ENCODE results near the gene NPNT.

Gene NPNT

DNA sequence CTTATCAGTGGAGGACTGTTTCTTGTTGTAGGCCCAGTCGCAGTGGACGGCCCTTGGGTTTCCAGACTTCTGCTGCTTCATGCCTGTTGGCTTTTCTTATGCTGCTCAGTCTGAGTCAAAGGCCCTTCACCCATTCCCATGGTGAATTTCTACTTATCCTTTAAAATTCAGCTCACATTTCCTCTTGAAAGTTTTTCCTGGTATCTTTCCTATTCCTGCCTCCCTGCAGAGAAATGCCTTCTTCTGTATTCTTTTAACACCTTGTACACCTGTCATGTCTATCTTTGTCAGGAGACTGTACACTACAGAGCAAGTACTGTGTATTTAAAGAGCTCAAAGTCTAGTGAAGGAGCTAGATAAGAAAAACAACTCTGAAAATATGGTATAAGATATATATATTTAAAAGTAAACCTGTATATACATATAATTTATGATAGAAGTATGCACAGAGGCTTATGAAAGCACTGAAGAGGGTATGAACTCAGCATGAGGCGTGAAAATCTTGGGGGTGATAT, 22.0 kb downstream of the NPNT start:
- DNase-seq (ENCODE audit: low read depth) = no peak

DNA sequence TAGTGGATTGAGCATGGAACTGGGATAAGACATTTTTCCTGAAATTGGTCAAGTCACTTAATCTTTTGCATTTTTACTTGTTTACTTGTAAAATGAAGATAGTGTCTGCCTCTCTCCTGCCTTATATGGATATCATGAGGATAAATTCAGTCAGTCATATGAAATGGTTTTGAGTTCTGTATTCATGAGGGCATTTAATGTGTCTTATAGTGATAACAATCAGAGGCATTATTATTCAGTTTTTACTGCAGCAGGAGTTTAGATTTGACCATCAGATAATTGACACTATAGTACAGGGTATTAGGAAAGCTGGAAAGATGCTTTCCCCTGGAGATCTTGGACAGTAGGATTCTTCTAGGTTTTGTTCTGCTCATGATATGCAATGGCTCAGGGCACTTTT, 26.0 kb downstream of the NPNT start:
- no peak for DNase-seq (ENCODE audit: low read depth)

- no peak for DNase-seq (ENCODE audit: low read depth)
Observed at GRCh38 chr4:105923497-105924238, 28.4 kb downstream of the NPNT start.

- DNase-seq (ENCODE audit: low read depth) = no peak
Observed at GRCh38 chr4:105924341-105924740, 29.1 kb downstream of the NPNT start.

- DNase-seq (ENCODE audit: low read depth) = no peak
Observed at GRCh38 chr4:105930698-105931097, 35.4 kb downstream of the NPNT start.

DNA sequence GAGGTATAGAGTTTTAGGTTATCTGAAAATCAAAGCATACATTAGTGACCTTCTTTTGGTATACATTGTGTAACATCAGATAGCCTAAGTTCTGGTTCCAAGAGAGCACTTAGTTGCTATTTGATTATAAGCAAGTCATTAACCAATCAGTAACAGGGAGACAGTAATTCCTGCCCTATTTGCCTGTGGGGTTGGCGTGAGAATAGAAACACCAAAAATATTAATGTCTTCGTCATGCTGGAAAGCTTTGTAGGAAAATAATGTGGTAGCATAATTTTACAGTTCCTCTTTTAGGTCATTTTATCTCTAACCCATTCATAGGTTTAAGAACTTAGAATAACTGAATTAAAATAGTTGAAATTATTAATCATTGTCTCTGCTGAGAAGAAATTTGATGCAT, 37.8 kb downstream of the NPNT start:
- no peak for DNase-seq (ENCODE audit: low read depth)

GRCh38 chr4:105934386-105934785, 39.1 kb downstream of the NPNT start:
- DNase-seq (ENCODE audit: low read depth) = no peak

GRCh38 chr4:105936901-105937300, 41.6 kb downstream of the NPNT start:
- no peak for DNase-seq (ENCODE audit: low read depth)

DNA sequence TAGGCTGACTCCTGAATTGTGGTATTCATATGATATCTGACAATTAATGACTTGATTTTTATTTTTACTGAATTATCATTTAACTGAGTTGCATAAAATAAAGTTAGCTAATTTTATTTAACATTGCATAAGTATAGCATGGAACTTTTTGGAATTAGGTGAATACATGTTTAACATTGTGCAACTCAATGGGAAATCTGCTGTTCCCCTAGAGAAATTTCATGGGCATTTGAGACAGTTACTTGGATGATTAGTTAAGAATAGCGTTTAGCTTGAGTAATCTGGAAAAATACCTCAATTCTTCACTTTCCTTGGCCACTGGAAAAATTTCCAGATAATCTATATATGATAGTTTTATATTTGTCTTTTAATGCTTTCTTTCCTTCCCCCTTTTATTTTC, 42.5 kb downstream of the NPNT start:
- no peak for DNase-seq (ENCODE audit: low read depth)

GRCh38 chr4:105943234-105943633, 48.0 kb downstream of the NPNT start:
- DNase-seq (ENCODE audit: low read depth) = no peak

DNA sequence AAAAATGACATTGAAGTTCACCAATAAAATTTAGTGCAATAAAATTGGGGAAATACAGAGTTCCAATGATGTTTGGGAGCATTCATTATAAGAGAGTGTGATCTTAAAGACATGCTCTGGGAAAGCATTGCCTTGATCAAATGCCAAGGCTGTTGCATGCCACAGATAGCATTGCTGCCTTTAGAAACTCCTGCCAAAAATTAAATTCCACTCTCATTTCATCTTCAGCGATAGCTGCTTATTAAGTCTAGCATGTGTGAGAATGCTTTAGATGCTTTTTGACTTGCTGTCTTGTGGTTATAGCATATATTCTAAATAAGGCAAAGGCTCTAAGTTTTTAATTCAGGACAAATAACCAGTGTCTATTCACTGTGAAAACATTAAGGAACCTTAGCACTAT, 49.3 kb downstream of the NPNT start:
- no peak for DNase-seq (ENCODE audit: low read depth)

- no peak for DNase-seq (ENCODE audit: low read depth)
Observed at GRCh38 chr4:105946771-105947170, 51.5 kb downstream of the NPNT start.

GRCh38 chr4:105950701-105951100, 55.4 kb downstream of the NPNT start:
- no peak for DNase-seq (ENCODE audit: low read depth)

- DNase-seq (ENCODE audit: low read depth) = no peak
Observed at GRCh38 chr4:105951198-105951597, 55.9 kb downstream of the NPNT start.

GRCh38 chr4:105952591-105952990, 57.3 kb downstream of the NPNT start:
- no peak for DNase-seq (ENCODE audit: low read depth)

DNA sequence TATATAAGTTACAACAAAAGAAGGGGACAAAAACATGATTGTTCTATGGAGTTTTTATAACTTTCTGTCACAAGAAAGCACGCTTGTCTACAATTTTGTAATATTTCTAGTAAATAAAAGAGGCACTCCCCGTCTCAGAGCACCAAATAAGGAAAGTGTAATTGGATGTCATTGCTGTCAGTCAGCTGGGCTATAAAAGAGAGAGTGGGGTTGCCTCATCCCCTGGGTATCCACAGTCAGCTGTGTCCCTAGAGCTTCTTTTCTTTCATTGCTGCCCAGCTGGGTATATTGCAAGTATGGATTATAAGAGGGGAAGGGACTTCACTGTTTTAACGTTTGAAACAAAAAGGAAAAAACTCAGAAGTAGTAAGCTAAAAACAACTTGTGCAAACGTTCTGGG, 61.3 kb downstream of the NPNT start:
- DNase-seq (ENCODE audit: low read depth) = no peak

DNA sequence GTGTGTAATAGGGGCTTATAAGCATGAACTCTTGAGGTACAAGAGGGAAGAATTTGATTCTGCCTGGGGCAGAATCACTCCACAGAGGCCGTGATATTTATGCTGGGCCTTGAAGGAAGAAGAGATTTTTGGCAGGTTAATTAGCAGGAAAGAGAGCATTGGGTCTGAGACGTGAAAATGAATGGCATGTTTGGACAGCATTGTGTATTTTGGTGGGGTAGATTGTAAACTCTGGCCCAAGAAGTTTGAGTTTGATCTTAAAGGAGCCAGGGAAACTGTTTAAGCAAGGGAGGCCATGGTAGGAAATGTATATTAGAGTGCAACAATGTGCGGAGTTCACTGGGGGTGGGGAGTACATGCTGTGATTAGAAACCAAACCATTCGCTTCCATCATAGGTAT, 62.4 kb downstream of the NPNT start:
- DNase-seq (ENCODE audit: low read depth) = no peak

DNA sequence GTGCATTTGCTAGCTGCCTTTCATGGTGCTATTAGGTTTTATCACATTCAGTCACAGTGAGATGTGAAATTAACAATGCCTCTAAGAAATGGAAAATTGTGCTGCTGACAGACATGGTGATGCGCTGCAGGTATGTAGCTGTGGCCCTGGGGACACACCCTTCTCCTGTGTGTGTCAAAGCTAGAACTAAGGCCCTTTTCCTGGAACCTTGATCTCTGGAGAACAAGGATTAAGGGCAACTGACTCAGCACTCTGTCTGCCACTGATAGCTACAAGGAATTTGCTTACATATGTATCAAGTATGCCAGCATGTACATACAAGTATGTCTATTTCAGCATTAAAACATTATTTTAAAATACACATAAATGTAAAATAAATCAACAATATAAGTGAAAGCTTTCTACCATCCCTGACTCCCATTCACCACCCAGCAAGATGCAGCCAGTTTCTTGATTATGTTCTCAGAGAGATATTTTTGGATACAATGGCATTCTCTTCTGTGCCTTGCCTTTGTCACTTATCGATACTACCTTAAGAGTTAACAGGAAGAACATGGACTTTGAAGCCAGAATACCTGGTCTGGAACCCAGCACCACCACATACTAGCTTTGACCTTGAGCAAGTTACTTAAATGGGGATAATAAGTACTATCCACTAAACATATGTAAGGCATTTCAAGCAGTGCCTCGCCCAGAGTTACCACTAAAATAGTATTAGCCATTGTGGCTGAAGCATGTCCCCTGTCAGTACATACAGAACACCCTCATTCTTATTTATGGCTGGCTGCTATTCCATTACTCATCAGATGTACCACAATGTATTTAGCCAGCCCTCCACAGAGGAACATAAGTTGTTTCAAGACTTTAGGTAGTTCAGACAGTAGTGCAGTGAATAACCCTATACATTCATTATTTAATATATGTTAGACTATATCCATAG, 68.5 kb downstream of the NPNT start:
- DNase-seq (ENCODE audit: low read depth) = no peak

- no peak for DNase-seq (ENCODE audit: low read depth)
Observed at GRCh38 chr4:105965183-105965800, 70.0 kb downstream of the NPNT start.

DNA sequence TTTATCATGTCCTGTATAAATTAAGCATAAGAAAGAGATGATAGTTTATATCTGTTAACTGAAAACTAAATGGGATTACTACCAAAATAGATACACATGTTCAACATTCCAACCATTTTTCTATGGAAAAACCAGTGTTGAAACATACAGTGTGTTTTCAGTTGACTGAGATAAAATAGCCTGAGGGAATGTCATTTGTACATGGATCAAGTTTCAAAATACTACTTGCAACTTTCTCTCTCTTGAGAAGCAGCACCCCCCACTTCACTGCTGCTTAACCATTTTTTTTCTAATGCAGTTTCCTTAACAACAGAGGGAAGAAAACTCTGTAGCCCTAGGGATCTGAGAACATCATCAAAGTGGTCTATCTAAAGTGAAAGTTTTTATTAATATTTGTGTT, 70.8 kb downstream of the NPNT start:
- DNase-seq (ENCODE audit: low read depth) = no peak

DNA sequence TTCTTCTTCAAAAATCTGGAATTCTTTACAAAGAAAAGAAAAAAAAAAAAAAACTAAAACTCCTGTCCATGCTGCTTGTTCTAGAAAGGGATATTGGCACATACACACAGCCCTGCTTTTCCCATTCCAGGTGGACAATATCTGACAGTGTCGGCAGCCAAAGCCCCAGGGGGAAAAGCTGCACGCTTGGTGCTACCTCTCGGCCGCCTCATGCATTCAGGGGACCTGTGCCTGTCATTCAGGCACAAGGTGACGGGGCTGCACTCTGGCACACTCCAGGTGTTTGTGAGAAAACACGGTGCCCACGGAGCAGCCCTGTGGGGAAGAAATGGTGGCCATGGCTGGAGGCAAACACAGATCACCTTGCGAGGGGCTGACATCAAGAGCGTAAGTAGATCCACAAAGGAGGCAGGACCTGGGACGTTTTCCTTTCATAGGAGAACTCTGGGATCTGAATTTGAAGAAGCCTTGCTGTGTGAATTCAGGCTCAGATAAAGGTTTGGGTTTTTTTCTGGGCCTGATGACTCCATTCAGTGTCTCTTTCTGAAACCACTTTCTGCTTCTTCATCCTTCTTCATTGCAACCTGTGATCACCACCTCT, 71.9 kb downstream of the NPNT start:
- no peak for DNase-seq (ENCODE audit: low read depth)

- no peak for DNase-seq (ENCODE audit: low read depth)
Observed at GRCh38 chr4:105969575-105969974, 74.3 kb downstream of the NPNT start.

Measured in activated T-cell treated with anti-CD3 and anti-CD28 coated beads for 1 hour (primary cell).